Osteoblast (primary cell): Measurements from ENCODE around the gene CMYA5. TPM values are rescaled to one million over a fixed set of nuclear protein-coding genes. Genes with fewer than 3 reads are reported as not detected.

Experiments
- DNase-seq: peaks from one replicate; pipeline ENCODE4 v3.0.0; 2011; ENCODE audit warnings: low spot score, mixed read lengths; ENCODE audit not compliant: insufficient read length; ENCODE audit errors: missing footprints
- H2AFZ ChIP-seq: 2 replicates; pipeline ENCODE4 v1.6.0; 2011; ENCODE audit warnings: mild to moderate bottlenecking, low read length
- H3K27ac ChIP-seq: 2 replicates; pipeline ENCODE4 v1.5.1; 2011; ENCODE audit warnings: mild to moderate bottlenecking, low read depth, low read length, moderate library complexity
- H3K27me3 ChIP-seq: 2 replicates; pipeline ENCODE4 v1.6.0; 2012; ENCODE audit warnings: mild to moderate bottlenecking, control low read depth, inconsistent platforms, low read length, moderate library complexity; ENCODE audit not compliant: insufficient read depth
- H3K36me3 ChIP-seq: 2 replicates; pipeline ENCODE4 v1.5.1; 2011; ENCODE audit warnings: mild to moderate bottlenecking, low read length, control low read depth, moderate library complexity; ENCODE audit not compliant: insufficient read depth
- H3K4me1 ChIP-seq: 2 replicates; pipeline ENCODE4 v1.5.1; 2011; ENCODE audit warnings: mild to moderate bottlenecking, low read length, control low read depth, moderate library complexity; ENCODE audit not compliant: insufficient read depth
- H3K4me2 ChIP-seq: 2 replicates; pipeline ENCODE4 v1.6.0; 2011; ENCODE audit warnings: mild to moderate bottlenecking, low read length; ENCODE audit not compliant: insufficient read depth
- H3K4me3 ChIP-seq: fragments of 200-600 bp; sonication (generic); 3 replicates; pipeline ENCODE4 v1.5.1; 2012; ENCODE audit warnings: mild to moderate bottlenecking, low read length, inconsistent platforms; ENCODE audit not compliant: insufficient read depth
- H3K79me2 ChIP-seq: 2 replicates; pipeline ENCODE4 v1.6.0; 2012; ENCODE audit warnings: mild to moderate bottlenecking, low read length, control low read depth, inconsistent platforms; ENCODE audit not compliant: insufficient read depth
- H3K9me3 ChIP-seq: 2 replicates; pipeline ENCODE4 v1.5.1; 2011; ENCODE audit warnings: low read depth, low read length, control low read depth
- H4K20me1 ChIP-seq: 2 replicates; pipeline ENCODE4 v1.6.0; 2012; ENCODE audit warnings: mild to moderate bottlenecking, low read length, control low read depth; ENCODE audit not compliant: insufficient read depth
- total RNA-seq: library from RNA; depleted of rRNA; stranded (reverse); fragments of >200 nt; gene quantifications from 2 replicates; pipeline ENCODE4 v1.2.3, GENCODE V29; 2012
- TF ChIP-seq, protein P1 (sequence below): IDR thresholded peaks from 2 replicates; pipeline ENCODE4 v1.5.1; 2011; ENCODE audit warnings: mild to moderate bottlenecking, low read depth, low read length, moderate library complexity; ENCODE audit errors: extremely low read depth

The CMYA5 gene
- total RNA-seq, 1 donor = 2.2 TPM

DNA sequence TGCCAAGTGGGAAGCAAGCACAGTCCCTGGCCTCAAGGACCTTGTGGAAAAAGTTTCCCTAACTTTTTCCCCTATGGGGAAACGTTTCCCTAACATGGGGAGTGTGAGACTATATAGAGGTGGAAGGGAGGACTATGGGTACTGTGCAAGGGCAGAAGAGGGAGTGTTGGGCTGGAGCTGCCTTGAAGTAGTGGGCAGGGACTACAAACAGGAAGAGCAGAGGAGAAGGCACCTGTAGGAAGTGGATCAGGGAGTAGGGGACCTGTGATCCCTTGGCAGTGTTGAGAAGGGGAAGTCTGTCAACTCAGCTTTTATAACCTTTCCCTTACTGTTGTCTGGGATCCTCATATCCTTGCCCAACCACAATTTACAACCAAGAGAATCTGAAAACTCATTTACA lies 1.4 kb downstream of the CMYA5 start:
- no peak overlapping the region for H3K4me2 ChIP-seq
- H4K20me1 ChIP-seq = no peaks in the 10 kb centered on the region
- H3K4me1 ChIP-seq = peaks cover 3% of the 10 kb centered on the region
- no peak overlapping the region for H3K27ac ChIP-seq
- H3K27me3 ChIP-seq = no peaks in the 10 kb centered on the region
- TF ChIP-seq, protein P1, sequence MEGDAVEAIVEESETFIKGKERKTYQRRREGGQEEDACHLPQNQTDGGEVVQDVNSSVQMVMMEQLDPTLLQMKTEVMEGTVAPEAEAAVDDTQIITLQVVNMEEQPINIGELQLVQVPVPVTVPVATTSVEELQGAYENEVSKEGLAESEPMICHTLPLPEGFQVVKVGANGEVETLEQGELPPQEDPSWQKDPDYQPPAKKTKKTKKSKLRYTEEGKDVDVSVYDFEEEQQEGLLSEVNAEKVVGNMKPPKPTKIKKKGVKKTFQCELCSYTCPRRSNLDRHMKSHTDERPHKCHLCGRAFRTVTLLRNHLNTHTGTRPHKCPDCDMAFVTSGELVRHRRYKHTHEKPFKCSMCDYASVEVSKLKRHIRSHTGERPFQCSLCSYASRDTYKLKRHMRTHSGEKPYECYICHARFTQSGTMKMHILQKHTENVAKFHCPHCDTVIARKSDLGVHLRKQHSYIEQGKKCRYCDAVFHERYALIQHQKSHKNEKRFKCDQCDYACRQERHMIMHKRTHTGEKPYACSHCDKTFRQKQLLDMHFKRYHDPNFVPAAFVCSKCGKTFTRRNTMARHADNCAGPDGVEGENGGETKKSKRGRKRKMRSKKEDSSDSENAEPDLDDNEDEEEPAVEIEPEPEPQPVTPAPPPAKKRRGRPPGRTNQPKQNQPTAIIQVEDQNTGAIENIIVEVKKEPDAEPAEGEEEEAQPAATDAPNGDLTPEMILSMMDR = no peak
- no peaks in the 10 kb centered on the region for H3K36me3 ChIP-seq
- no peaks in the 10 kb centered on the region for H3K9me3 ChIP-seq
- DNase-seq = no peak
- H2AFZ ChIP-seq = no peak overlapping the region
- H3K4me3 ChIP-seq = no peak overlapping the region
- no peaks in the 10 kb centered on the region for H3K79me2 ChIP-seq

DNA sequence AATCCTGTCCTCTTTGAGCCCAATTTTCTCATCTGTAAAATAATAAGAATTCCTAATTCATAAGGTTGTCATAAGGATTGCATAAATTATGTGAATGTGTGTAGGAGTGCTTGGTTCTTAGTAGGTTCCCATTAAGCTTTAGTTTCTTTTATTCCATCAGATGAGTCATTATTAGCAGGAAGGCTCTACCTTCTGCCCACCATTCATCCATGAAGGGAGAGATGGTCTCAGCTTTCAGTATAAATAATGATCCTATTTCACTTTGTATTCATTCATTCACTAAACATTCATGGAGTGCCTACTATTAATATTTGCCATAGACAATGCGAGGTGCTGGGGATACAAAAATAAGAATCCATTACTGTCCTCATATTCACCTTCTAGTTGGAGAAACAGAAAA lies 3.0 kb downstream of the CMYA5 start:
- H3K36me3 ChIP-seq = no peaks in the 10 kb centered on the region
- no peak overlapping the region for H3K4me2 ChIP-seq
- H3K4me3 ChIP-seq = no peak overlapping the region
- no peak overlapping the region for H2AFZ ChIP-seq
- H3K27ac ChIP-seq = no peak overlapping the region
- DNase-seq = no peak
- H3K9me3 ChIP-seq = no peaks in the 10 kb centered on the region
- H3K27me3 ChIP-seq = no peaks in the 10 kb centered on the region
- TF ChIP-seq, protein P1 = no peak
- H3K79me2 ChIP-seq = no peaks in the 10 kb centered on the region
- H4K20me1 ChIP-seq = no peaks in the 10 kb centered on the region
- H3K4me1 ChIP-seq = peaks cover 7% of the 10 kb centered on the region

DNA sequence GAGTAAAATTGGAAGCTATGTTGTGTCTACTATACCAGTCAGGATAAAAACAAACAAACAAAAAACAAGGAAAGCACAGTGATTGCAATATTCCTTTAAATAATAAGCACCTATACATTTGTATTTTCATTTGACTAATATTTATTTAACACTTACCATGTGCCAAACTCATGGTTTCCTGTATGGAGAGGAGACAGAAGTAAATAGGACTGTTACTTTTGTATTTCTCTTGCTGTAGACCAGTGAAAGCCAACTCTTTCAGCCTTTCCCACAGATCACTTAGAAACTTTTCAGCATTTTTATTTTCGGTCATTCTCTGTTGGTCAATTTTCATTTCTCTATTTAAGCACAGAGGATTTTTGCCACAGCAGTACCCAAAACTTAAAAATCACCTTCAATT lies 4.5 kb downstream of the CMYA5 start:
- Histone ChIP-seq H3K4me3 (no peak overlapping the region), H3K4me2 (no peak overlapping the region), H3K27ac (no peak overlapping the region), H3K79me2 (no peaks in the 10 kb centered on the region), H2AFZ (no peak overlapping the region), H3K4me1 (peaks cover 7% of the 10 kb centered on the region), H3K36me3 (no peaks in the 10 kb centered on the region), H3K27me3 (no peaks in the 10 kb centered on the region), H3K9me3 (no peaks in the 10 kb centered on the region), H4K20me1 (no peaks in the 10 kb centered on the region)
- no peak for DNase-seq
- TF ChIP-seq, protein P1 = no peak

DNA sequence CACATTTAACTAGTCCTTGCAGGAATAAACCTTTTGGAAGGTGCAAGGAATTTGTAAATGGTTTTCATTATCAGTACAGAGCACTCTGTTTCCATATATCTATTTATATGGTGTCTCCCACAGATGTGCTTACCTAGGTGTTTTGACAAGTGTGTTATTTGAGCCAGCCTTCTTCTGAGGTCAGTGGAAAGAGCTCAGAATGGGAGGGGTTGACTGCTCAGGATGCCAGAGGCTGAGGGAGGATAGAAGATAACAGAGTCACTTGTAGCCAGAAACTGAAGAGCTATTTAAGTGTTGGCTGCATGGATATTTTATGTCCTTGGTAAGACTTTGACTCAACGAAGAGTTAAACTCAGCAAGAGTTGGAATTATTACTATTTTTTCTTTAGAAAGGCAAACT lies 5.0 kb downstream of the CMYA5 start:
- H3K4me3 ChIP-seq = no peak overlapping the region
- no peak overlapping the region for H2AFZ ChIP-seq
- TF ChIP-seq, protein P1 = no peak
- H3K27me3 ChIP-seq = no peaks in the 10 kb centered on the region
- H3K79me2 ChIP-seq = no peaks in the 10 kb centered on the region
- no peaks in the 10 kb centered on the region for H4K20me1 ChIP-seq
- H3K4me2 ChIP-seq = no peak overlapping the region
- H3K4me1 ChIP-seq = peaks cover 7% of the 10 kb centered on the region
- no peak for DNase-seq
- H3K36me3 ChIP-seq = no peaks in the 10 kb centered on the region
- no peaks in the 10 kb centered on the region for H3K9me3 ChIP-seq
- no peak overlapping the region for H3K27ac ChIP-seq
